Subcutaneous abdominal adipose tissue (tissue), 5 donors: ENCODE data around the gene IFI27L2.
"Not testable (repeated sequence)": the region's sequence is repeated elsewhere in the genome, so short reads cannot be mapped to it uniquely, and the experiment has no call there.

Source experiments
- H3K27ac ChIP-seq: one replicate; pipeline ENCODE4 v1.7.0; 2013; ENCODE audit warnings: low read depth, mild to moderate bottlenecking, inconsistent platforms, low read length, moderate library complexity
- H3K27me3 ChIP-seq, 5 donors: one replicate each; pipeline ENCODE4 v1.7.0; 2013; ENCODE audit warnings: low read length in 5 of 5, inconsistent platforms in 1 of 5; ENCODE audit not compliant: control insufficient read depth in 5 of 5, insufficient read depth in 4 of 5
- H3K36me3 ChIP-seq, 5 donors: one replicate each; pipeline ENCODE4 v1.7.0; 2013; ENCODE audit warnings: low read length in 5 of 5; ENCODE audit not compliant: control insufficient read depth in 5 of 5, insufficient read depth in 5 of 5
- H3K4me1 ChIP-seq, 5 donors: one replicate each; pipeline ENCODE4 v1.7.0; 2013; ENCODE audit warnings: low read length in 5 of 5, mild to moderate bottlenecking in 3 of 5, moderate library complexity in 1 of 5; ENCODE audit not compliant: control insufficient read depth in 5 of 5, insufficient read depth in 5 of 5
- H3K4me3 ChIP-seq, 5 donors: one replicate each; pipeline ENCODE4 v1.7.0; 2013; ENCODE audit warnings: low read length in 5 of 5, low read depth in 1 of 5
- H3K9ac ChIP-seq, 5 donors: one replicate each; pipeline ENCODE4 v1.7.0; 2013; ENCODE audit warnings: low read length in 5 of 5, mild to moderate bottlenecking in 4 of 5, moderate library complexity in 3 of 5
- H3K9me3 ChIP-seq, 5 donors: one replicate each; pipeline ENCODE4 v1.7.0; 2013; ENCODE audit warnings: low read length in 5 of 5; ENCODE audit not compliant: control insufficient read depth in 5 of 5
- donor health status: healthy.
- donor health status: healthy.
- donor health status: healthy.
- donor health status: healthy.
- donor health status: healthy.

The IFI27L2 gene

DNA sequence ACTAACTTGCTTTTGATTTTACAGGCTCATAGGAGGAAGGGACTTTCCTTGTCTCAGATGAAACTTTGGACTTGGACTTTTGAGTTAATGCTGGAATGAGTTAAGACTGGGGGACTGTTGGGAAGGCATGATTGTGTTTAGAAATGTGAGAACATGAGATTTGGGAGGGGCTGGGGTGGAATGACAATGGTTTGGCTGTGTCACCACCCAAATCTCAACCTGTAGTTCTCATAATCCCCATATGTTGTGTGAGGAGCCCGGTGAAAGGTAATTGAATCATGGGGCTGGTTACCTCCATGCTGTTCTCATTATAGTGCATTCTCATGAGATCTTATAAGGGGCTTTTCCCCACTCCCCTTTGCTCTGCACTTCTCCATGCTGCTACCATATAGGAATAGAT is 26.7 kb upstream of the IFI27L2 start:
- H3K9me3 ChIP-seq, H3K4me3 ChIP-seq, H3K9ac ChIP-seq, H3K4me1 ChIP-seq, H3K36me3 ChIP-seq, H3K27ac ChIP-seq: not testable (repeated sequence)
- peaks cover 0 to 10% (median 3%) of the 10 kb centered on the region in 5 donors for H3K27me3 ChIP-seq

DNA sequence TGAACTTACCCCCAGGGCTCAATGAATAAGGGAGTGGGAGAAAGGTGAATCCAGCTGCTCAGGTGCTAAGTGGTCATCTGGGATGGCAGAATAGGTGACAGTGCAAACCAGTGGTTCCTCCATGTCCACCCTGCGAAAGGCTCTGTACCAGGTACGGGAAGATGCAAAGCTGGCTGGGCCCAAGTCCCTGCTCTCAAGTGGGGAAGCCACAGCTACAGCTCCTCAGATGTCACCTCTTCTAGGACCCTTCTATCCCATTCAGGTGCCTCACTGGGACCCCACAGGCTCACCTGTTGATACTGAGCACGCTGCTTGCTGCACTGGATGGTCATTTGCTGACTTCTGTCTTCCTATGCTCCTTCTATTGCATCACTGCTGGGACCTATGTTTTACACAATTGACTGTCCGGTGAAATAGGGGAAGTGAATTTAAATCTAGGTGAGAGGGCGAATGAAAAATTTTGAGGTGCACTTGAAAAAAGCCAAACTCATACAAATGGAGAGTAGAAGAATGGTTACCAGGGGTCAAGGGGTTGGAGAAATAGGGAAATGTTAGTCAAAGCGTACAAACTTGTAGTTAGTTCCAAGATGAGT is 24.4 kb upstream of the IFI27L2 start:
- Histone ChIP-seq H3K36me3 (no peaks in the 10 kb centered on the region), H3K9ac (no peak overlapping the region), H3K4me3 (no peak overlapping the region), H3K27ac (no peak overlapping the region), H3K9me3 (no peaks in the 10 kb centered on the region), H3K4me1 (no peaks in the 10 kb centered on the region), H3K27me3 (peaks cover 0 to 10% (median 3%) of the 10 kb centered on the region in 5 donors)

DNA sequence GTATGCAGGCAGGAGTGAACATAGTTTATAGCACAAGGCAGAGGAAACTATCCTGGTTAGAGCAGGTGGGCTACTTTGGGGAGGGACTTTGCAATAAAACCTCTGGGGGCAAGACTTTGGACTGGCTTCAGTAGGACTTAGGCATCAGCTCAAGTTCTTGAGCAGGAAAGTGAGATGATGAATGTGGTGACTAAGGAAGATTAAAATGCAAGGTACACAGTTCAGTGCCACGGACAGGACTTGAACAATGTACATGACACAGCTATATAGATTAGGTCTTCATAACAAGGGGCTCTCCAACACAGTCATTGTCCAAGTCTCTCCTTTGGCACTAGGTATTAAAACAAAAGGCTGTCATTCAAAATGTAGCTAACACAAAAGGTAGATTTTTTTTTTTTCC is 23.3 kb upstream of the IFI27L2 start:
- H3K9me3 ChIP-seq: no peaks in the 10 kb centered on the region
- peaks cover 0 to 7% (median 3%) of the 10 kb centered on the region in 5 donors for H3K27me3 ChIP-seq
- H3K27ac ChIP-seq: no peak overlapping the region
- no peaks in the 10 kb centered on the region for H3K4me1 ChIP-seq
- H3K36me3 ChIP-seq: no peaks in the 10 kb centered on the region
- H3K9ac ChIP-seq: no peak overlapping the region
- H3K4me3 ChIP-seq: no peak overlapping the region

GRCh38 chr14:94145902-94146527 is 16.6 kb upstream of the IFI27L2 start:
- Histone ChIP-seq H3K9ac (no peak overlapping the region), H3K9me3 (no peaks in the 10 kb centered on the region), H3K36me3 (no peaks in the 10 kb centered on the region), H3K27ac (no peak overlapping the region), H3K27me3 (no peaks in the 10 kb centered on the region), H3K4me1 (peaks cover 0 to 4% (median 3%) of the 10 kb centered on the region in 5 donors), H3K4me3 (no peak overlapping the region)

DNA sequence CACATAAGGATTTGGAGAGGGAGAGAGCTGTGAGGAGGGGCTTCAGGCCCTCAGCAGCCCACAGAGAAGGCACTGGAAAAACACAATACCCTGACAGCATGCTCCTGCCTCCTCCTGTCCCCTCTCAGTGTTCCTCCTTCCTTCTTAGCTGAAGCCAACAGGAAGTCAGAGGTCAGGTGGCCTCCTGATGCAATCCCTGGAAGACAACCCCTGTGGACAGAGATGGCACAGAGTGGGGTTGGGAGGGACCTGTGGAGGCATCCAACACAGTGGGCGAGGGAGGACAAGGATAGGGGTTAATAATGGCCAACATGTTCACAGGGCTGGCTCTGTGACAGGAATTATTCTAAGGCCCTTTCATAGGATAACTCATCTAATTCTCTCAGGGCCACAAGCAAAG is 15.4 kb upstream of the IFI27L2 start:
- no peak overlapping the region for H3K4me3 ChIP-seq
- H3K36me3 ChIP-seq: no peaks in the 10 kb centered on the region
- H3K9me3 ChIP-seq: no peaks in the 10 kb centered on the region
- H3K27ac ChIP-seq: no peak overlapping the region
- peaks cover 0 to 5% (median 0%) of the 10 kb centered on the region in 5 donors for H3K27me3 ChIP-seq
- H3K9ac ChIP-seq: no peak overlapping the region
- H3K4me1 ChIP-seq: peaks cover 0 to 4% (median 3%) of the 10 kb centered on the region in 5 donors

GRCh38 chr14:94143711-94144110 is 14.3 kb upstream of the IFI27L2 start:
- H3K9me3 ChIP-seq: no peaks in the 10 kb centered on the region

GRCh38 chr14:94143239-94143638 is 13.8 kb upstream of the IFI27L2 start:
- Histone ChIP-seq H3K9ac (no peak overlapping the region), H3K4me1 (peaks cover 0 to 4% (median 3%) of the 10 kb centered on the region in 5 donors)

More at GRCh38 chr14:94143711-94144110, 14.3 kb upstream of the IFI27L2 start:
- Histone ChIP-seq H3K9ac (no peak overlapping the region), H3K36me3 (no peaks in the 10 kb centered on the region), H3K4me3 (no peak overlapping the region), H3K27me3 (peaks cover 0 to 10% (median 2%) of the 10 kb centered on the region in 5 donors), H3K27ac (no peak overlapping the region), H3K4me1 (peaks cover 0 to 4% (median 3%) of the 10 kb centered on the region in 5 donors)

DNA sequence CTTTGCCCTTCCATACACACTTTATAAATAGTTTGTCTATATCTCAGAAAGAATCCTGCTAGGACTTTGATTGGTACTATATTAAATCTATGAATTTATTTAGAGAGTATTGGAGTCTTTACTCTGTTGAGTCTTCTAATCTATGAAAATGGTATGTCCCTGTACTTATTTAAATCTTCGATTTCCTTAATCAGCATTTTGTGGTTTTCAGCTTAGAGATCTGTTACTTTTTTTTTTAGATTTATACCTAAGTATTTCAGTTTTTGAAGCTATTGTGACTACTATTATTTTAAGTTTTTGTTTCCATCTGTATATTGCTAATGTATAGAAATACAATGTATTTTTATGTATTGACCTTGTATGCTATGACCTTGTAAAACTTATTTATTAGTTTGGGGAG is 13.4 kb upstream of the IFI27L2 start:
- Histone ChIP-seq H3K36me3 (no peaks in the 10 kb centered on the region), H3K27ac (no peak overlapping the region)

More at GRCh38 chr14:94143239-94143638, 13.8 kb upstream of the IFI27L2 start:
- Histone ChIP-seq H3K36me3 (no peaks in the 10 kb centered on the region), H3K4me3 (no peak overlapping the region), H3K27ac (no peak overlapping the region), H3K27me3 (peaks cover 0 to 14% (median 5%) of the 10 kb centered on the region in 5 donors), H3K9me3 (no peaks in the 10 kb centered on the region)

GRCh38 chr14:94142247-94142646 is 12.8 kb upstream of the IFI27L2 start:
- Histone ChIP-seq H3K36me3 (no peaks in the 10 kb centered on the region), H3K9me3 (no peaks in the 10 kb centered on the region), H3K4me3 (no peak overlapping the region), H3K27ac (no peak overlapping the region), H3K27me3 (peaks cover 0 to 15% (median 5%) of the 10 kb centered on the region in 5 donors), H3K4me1 (peaks cover 0 to 4% (median 3%) of the 10 kb centered on the region in 5 donors), H3K9ac (no peak overlapping the region)

More for the DNA sequence above, 13.4 kb upstream of the IFI27L2 start:
- Histone ChIP-seq H3K4me3 (no peak overlapping the region), H3K4me1 (peaks cover 0 to 4% (median 3%) of the 10 kb centered on the region in 5 donors), H3K9ac (no peak overlapping the region), H3K27me3 (peaks cover 0 to 15% (median 5%) of the 10 kb centered on the region in 5 donors), H3K9me3 (no peaks in the 10 kb centered on the region)

- Histone ChIP-seq H3K27me3 (peaks cover 0 to 15% (median 5%) of the 10 kb centered on the region in 5 donors), H3K4me1 (peaks cover 0 to 2% (median 0%) of the 10 kb centered on the region in 5 donors), H3K9me3 (peaks cover 0 to 8% (median 3%) of the 10 kb centered on the region in 5 donors), H3K9ac (no peak overlapping the region), H3K4me3 (no peak overlapping the region), H3K27ac (no peak overlapping the region), H3K36me3 (no peaks in the 10 kb centered on the region)
These were observed 10.0 kb upstream of the IFI27L2 start for GRCh38 chr14:94139421-94139820.
